H1 (cell line): ENCODE measurements around the gene VAV2. TPM values are rescaled to one million over a fixed set of nuclear protein-coding genes. Genes with fewer than 3 reads are reported as not detected.

ENCODE experiments used
- CTCF ChIA-PET: fragments of 300-600 bp; sonication (Branson Sonifier 250); formaldehyde crosslinking; loops from one replicate; lab custom pipeline; 2021; ENCODE audit not compliant: partially characterized antibody; lab: Charles Lee
- POLR2A ChIA-PET: fragments of 300-600 bp; sonication (Branson Sonifier 250); formaldehyde crosslinking; loops from one replicate; lab custom pipeline; 2021; ENCODE audit warnings: inconsistent platforms; ENCODE audit not compliant: partially characterized antibody; lab: Charles Lee
- DNase-seq, 2 experiments: peaks; one replicate each; pipeline versions ENCODE4 v3.0.0 to v3.0.0-alpha.2; 2010 to 2022; ENCODE audit warnings: low spot score in 2 of 2, low read depth in 1 of 2, mixed read lengths in 1 of 2
- FAIRE-seq: peaks from 2 replicates; lab custom pipeline; 2011; peaks lifted over from hg19 to GRCh38; lab: Jason Lieb, UNC
- H2AFZ ChIP-seq: 2 replicates; pipeline ENCODE4 v1.8.1; 2012; ENCODE audit warnings: low read length, inconsistent platforms
- H2AK5ac ChIP-seq: 2 replicates; pipeline ENCODE4 v1.6.1; 2013; ENCODE audit warnings: low read depth, low read length
- H2BK120ac ChIP-seq: replicated peaks from 2 replicates; pipeline ENCODE3; 2013; ENCODE audit warnings: low read depth, low read length, inconsistent platforms
- H2BK12ac ChIP-seq: 2 replicates; pipeline ENCODE4 v1.6.1; 2013; ENCODE audit warnings: low read depth, low read length
- H2BK15ac ChIP-seq: 2 replicates; pipeline ENCODE4 v1.6.1; 2013; ENCODE audit warnings: low read length
- H2BK20ac ChIP-seq: 2 replicates; pipeline ENCODE4 v1.6.1; 2013; ENCODE audit warnings: low read length
- H2BK5ac ChIP-seq: 2 replicates; pipeline ENCODE4 v1.6.1; 2013; ENCODE audit warnings: low read depth, low read length
- H3K14ac ChIP-seq: 2 replicates; pipeline ENCODE4 v1.6.1; 2013; ENCODE audit warnings: inconsistent platforms; ENCODE audit not compliant: insufficient read length
- H3K18ac ChIP-seq: 2 replicates; pipeline ENCODE4 v1.6.1; 2013; ENCODE audit warnings: low read length; ENCODE audit errors: extremely low read depth
- H3K23ac ChIP-seq: 2 replicates; pipeline ENCODE4 v1.6.1; 2013; ENCODE audit warnings: inconsistent platforms; ENCODE audit not compliant: insufficient read length
- H3K23me2 ChIP-seq: 2 replicates; pipeline ENCODE4 v1.6.1; 2013; ENCODE audit warnings: low read depth, low read length
- H3K27ac ChIP-seq: 2 replicates; pipeline ENCODE4 v1.6.1; 2011; ENCODE audit warnings: low read depth, low read length, inconsistent platforms
- H3K27me3 ChIP-seq, 4 experiments: replicated peaks in 1 of 4; 1 replicate in 1 of 4; 2 replicates in 3 of 4; pipeline versions ENCODE4 v1.6.1 to v1.8.1; 2011 to 2013; ENCODE audit warnings: low read length in 3 of 4, mild to moderate bottlenecking in 3 of 4, inconsistent platforms in 2 of 4, mixed read lengths in 2 of 4, moderate library complexity in 1 of 4; ENCODE audit not compliant: control insufficient read depth in 3 of 4, insufficient read depth in 3 of 4; ENCODE audit errors: extremely low read depth in 1 of 4
- H3K36me3 ChIP-seq, 4 experiments: 2 replicates each; pipeline versions ENCODE4 v1.6.1 to v1.8.1; 2011 to 2013; ENCODE audit warnings: mild to moderate bottlenecking in 4 of 4, low read length in 3 of 4, moderate library complexity in 2 of 4, control low read depth in 1 of 4, inconsistent platforms in 1 of 4; ENCODE audit not compliant: insufficient read depth in 4 of 4, control insufficient read depth in 2 of 4
- H3K4ac ChIP-seq: replicated peaks from 2 replicates; pipeline ENCODE3; 2013; ENCODE audit warnings: low read length, low read depth, mixed read lengths, inconsistent platforms; ENCODE audit not compliant: insufficient read length
- H3K4me1 ChIP-seq, 4 experiments: replicated peaks in 1 of 4; 1 replicate in 1 of 4; 2 replicates in 3 of 4; pipeline versions ENCODE4 v1.6.1 to v1.8.1; 2011 to 2013; ENCODE audit warnings: low read length in 3 of 4, inconsistent platforms in 2 of 4, mixed read lengths in 1 of 4; ENCODE audit not compliant: insufficient read depth in 4 of 4, control insufficient read depth in 3 of 4
- H3K4me2 ChIP-seq, 2 experiments: 2 replicates each; pipeline versions ENCODE4 v1.6.1 to v1.8.1; 2011 to 2013; ENCODE audit warnings: low read depth in 2 of 2, low read length in 2 of 2, control low read depth in 1 of 2, inconsistent platforms in 1 of 2, mild to moderate bottlenecking in 1 of 2; ENCODE audit not compliant: insufficient read depth in 1 of 2
- H3K4me3 ChIP-seq, 4 experiments: fragments of 200-600, 300-600 bp in 1 of 4; sonication (generic), shearing (Covaris generic), sonication (Bioruptor Twin) in 1 of 4; 2 replicates each; pipeline versions ENCODE4 v1.5.1 to v1.8.1; 2011 to 2016; ENCODE audit warnings: low read length in 4 of 4, low read depth in 3 of 4, control low read depth in 2 of 4, inconsistent platforms in 2 of 4, mild to moderate bottlenecking in 2 of 4, mixed read lengths in 1 of 4, moderate library complexity in 1 of 4; ENCODE audit not compliant: insufficient read depth in 2 of 4; ENCODE audit errors: extremely low read depth in 1 of 4
- H3K56ac ChIP-seq: replicated peaks from 2 replicates; pipeline ENCODE3; 2013; ENCODE audit warnings: low read depth, mild to moderate bottlenecking, mixed read lengths, low read length, inconsistent platforms; ENCODE audit not compliant: insufficient read length
- H3K79me1 ChIP-seq: 2 replicates; pipeline ENCODE4 v1.6.1; 2013; ENCODE audit warnings: low read depth, low read length, control low read depth
- H3K79me2 ChIP-seq, 2 experiments: 2 replicates each; pipeline versions ENCODE4 v1.6.1 to v1.8.1; 2012 to 2013; ENCODE audit warnings: low read length in 2 of 2, mild to moderate bottlenecking in 2 of 2, inconsistent platforms in 1 of 2; ENCODE audit not compliant: insufficient read depth in 2 of 2, control insufficient read depth in 1 of 2
- H3K9ac ChIP-seq, 4 experiments: replicated peaks in 1 of 4; 1 replicate in 1 of 4; 2 replicates in 3 of 4; pipeline versions ENCODE4 v1.6.1 to v1.8.1; 2011 to 2013; ENCODE audit warnings: low read depth in 3 of 4, low read length in 3 of 4, control low read depth in 2 of 4, mild to moderate bottlenecking in 2 of 4, moderate library complexity in 2 of 4, inconsistent platforms in 1 of 4; ENCODE audit errors: extremely low read depth in 1 of 4
- H3K9me3 ChIP-seq, 2 experiments: 2 replicates each; pipeline versions ENCODE4 v1.6.1 to v1.8.1; 2012 to 2013; ENCODE audit warnings: mild to moderate bottlenecking in 2 of 2, moderate library complexity in 2 of 2, control low read depth in 1 of 2, inconsistent platforms in 1 of 2, low read depth in 1 of 2, low read length in 1 of 2, mixed read lengths in 1 of 2; ENCODE audit not compliant: insufficient read depth in 2 of 2
- H4K20me1 ChIP-seq, 2 experiments: replicated peaks in 1 of 2; 2 replicates each; pipeline versions ENCODE3 to v1.8.1; 2011 to 2013; ENCODE audit warnings: inconsistent platforms in 2 of 2, low read length in 2 of 2, mild to moderate bottlenecking in 1 of 2; ENCODE audit not compliant: insufficient read depth in 2 of 2, control insufficient read depth in 1 of 2
- H4K5ac ChIP-seq: 2 replicates; pipeline ENCODE4 v1.6.1; 2013; ENCODE audit warnings: low read length, low read depth, mixed read lengths, inconsistent platforms; ENCODE audit not compliant: insufficient read length
- H4K8ac ChIP-seq: 2 replicates; pipeline ENCODE4 v1.8.0; 2013; ENCODE audit warnings: mild to moderate bottlenecking, moderate library complexity, low read length, inconsistent platforms; ENCODE audit not compliant: insufficient read depth; ENCODE audit errors: extremely low read depth
- H4K91ac ChIP-seq: replicated peaks from 2 replicates; pipeline ENCODE3; 2013; ENCODE audit warnings: low read length, mixed read lengths, inconsistent platforms; ENCODE audit not compliant: insufficient read length
- BCL11A ChIP-seq, 2 experiments: IDR thresholded peaks; one replicate each; pipeline ENCODE4 v1.6.1; 2011; ENCODE audit warnings: low read depth in 2 of 2, low read length in 2 of 2, mild to moderate bottlenecking in 2 of 2
- BRCA1 ChIP-seq: IDR thresholded peaks from 2 replicates; pipeline ENCODE4 v1.6.1; 2012; ENCODE audit warnings: low read depth, low read length, improper control_type of control experiment
- EP300 ChIP-seq, 2 experiments: IDR thresholded peaks; 1 replicate in 1 of 2; 2 replicates in 1 of 2; pipeline ENCODE4 v1.6.1; 2011 to 2012; ENCODE audit warnings: low read depth in 2 of 2, low read length in 2 of 2, mild to moderate bottlenecking in 2 of 2, borderline replicate concordance in 1 of 2, inconsistent platforms in 1 of 2, moderate library complexity in 1 of 2
- GABPA ChIP-seq: IDR thresholded peaks from 2 replicates; pipeline ENCODE4 v1.6.1; 2011; ENCODE audit warnings: mild to moderate bottlenecking, low read length, moderate library complexity, borderline replicate concordance; ENCODE audit not compliant: insufficient read depth
- GTF2F1 ChIP-seq: IDR thresholded peaks from 2 replicates; pipeline ENCODE4 v1.6.1; 2012; ENCODE audit warnings: low read depth, low read length, improper control_type of control experiment, borderline replicate concordance
- HDAC6 ChIP-seq: IDR thresholded peaks from one replicate; pipeline ENCODE4 v1.7.1; 2012; ENCODE audit warnings: low read depth, mild to moderate bottlenecking, inconsistent platforms, low read length, moderate library complexity
- JUN ChIP-seq: IDR thresholded peaks from 2 replicates; pipeline ENCODE4 v1.6.1; 2011; ENCODE audit warnings: low read depth, mild to moderate bottlenecking, improper control_type of control experiment, low read length
- KDM1A ChIP-seq: fragments of 200-600, 300-600 bp; sonication (generic); IDR thresholded peaks from 2 replicates; pipeline ENCODE4 v1.7.1; 2016; ENCODE audit warnings: mild to moderate bottlenecking, low read length, borderline replicate concordance
- POLR2A ChIP-seq, 2 experiments: IDR thresholded peaks; 1 replicate in 1 of 2; 2 replicates in 1 of 2; pipeline ENCODE4 v1.6.1; 2011; ENCODE audit warnings: low read depth in 2 of 2, low read length in 2 of 2, mild to moderate bottlenecking in 2 of 2; ENCODE audit errors: control extremely low read depth in 1 of 2
- RFX5 ChIP-seq: IDR thresholded peaks from 2 replicates; pipeline ENCODE4 v1.6.1; 2011; ENCODE audit warnings: low read depth, low read length, improper control_type of control experiment, borderline replicate concordance
- SP2 ChIP-seq: IDR thresholded peaks from 2 replicates; pipeline ENCODE4 v1.6.1; 2012; ENCODE audit warnings: mild to moderate bottlenecking, low read length, inconsistent platforms
- polyA plus RNA-seq, 7 experiments: library from polyadenylated mRNA; depleted of rRNA in 3 of 7; stranded (reverse) in 5 of 7; unstranded in 2 of 7; fragments of >200 nt in 5 of 7; fragments of 200-250 nt in 2 of 7; gene quantifications; 1 replicate in 5 of 7; 2 replicates in 1 of 7; 4 replicates in 1 of 7; pipeline versions ENCODE4 v1.2.1 to v1.2.3, GENCODE V29; 2011 to 2013; ENCODE audit warnings: missing spikeins in 2 of 7, mixed read lengths in 2 of 7
- total RNA-seq: library from RNA; stranded (reverse); fragmentation: NEBNext Ultra II Directional; extraction: Animal tissue kit (Norgen Biotek cat#: 25700); gene quantifications from 2 replicates; pipeline ENCODE4 v1.2.1, GENCODE V29; 2021

VAV2 gene
- total and polyA plus RNA-seq, 2 of the 8 experiments (the other 6 are each of a cell fraction or from before 2014, with no cell fraction given), result 13.6 to 37.6 TPM

DNA sequence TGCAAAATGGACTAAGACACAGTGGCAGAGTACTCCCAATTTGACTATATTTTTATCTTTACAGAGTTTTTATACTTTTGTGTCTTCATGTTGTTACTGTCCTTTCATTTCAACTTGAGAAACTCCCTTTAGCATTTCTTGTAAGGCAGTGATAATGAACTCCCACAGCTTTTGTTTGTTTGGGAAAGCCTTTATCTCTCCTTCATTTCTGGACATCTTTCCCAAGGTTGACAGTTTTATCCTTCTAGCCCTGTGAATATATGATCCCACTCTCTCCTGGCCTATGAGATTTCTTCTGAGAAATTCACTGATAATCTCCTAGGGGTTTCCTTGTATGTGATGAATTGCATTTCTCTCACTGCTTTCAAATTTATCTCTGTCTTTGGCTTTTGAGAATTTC is 244.8 kb downstream of the VAV2 start:
- Histone ChIP-seq H3K79me1 (no peaks in the 10 kb centered on the region), H3K4me3 (no peak overlapping the region), H3K23me2 (no peaks in the 10 kb centered on the region), H2BK12ac (no peak overlapping the region), H3K9me3 (no peaks in the 10 kb centered on the region), H2BK5ac (no peak overlapping the region), H3K27ac (no peak overlapping the region), H3K4me1 (no peaks in the 10 kb centered on the region), H2BK20ac (no peak overlapping the region), H4K91ac (no peak overlapping the region), H2BK15ac (no peak overlapping the region), H4K8ac (no peak overlapping the region), H4K5ac (no peak overlapping the region), H3K18ac (no peak overlapping the region), H3K9ac (no peak overlapping the region), H2AFZ (no peak overlapping the region), H4K20me1 (no peaks in the 10 kb centered on the region), H3K27me3 (no peaks in the 10 kb centered on the region; a peak in 1 of 7 replicates), H3K56ac (no peak overlapping the region), H3K4ac (no peak overlapping the region), H3K4me2 (no peak overlapping the region), H3K36me3 (no peaks in the 10 kb centered on the region), H2BK120ac (no peak overlapping the region), H3K14ac (no peak overlapping the region), H3K79me2 (no peaks in the 10 kb centered on the region), H2AK5ac (no peak overlapping the region), H3K23ac (no peak overlapping the region)
- FAIRE-seq, result no peak
- TF ChIP-seq SP2 (no peak), JUN (no peak), KDM1A (no peak), GTF2F1 (no peak), RFX5 (no peak), HDAC6 (no peak), BRCA1 (no peak), GABPA (no peak), POLR2A (IDR thresholded peaks at IDR 0.05; ENCODE audit: control extremely low read depth in 1 of 2, low read depth in 2 of 2, low read length in 2 of 2) (no peak), BCL11A (IDR thresholded peaks at IDR 0.05; ENCODE audit: low read depth in 2 of 2, low read length in 2 of 2) (no peak), EP300 (IDR thresholded peaks at IDR 0.05; ENCODE audit: borderline replicate concordance in 1 of 2, low read depth in 2 of 2, low read length in 2 of 2) (no peak)
- POLR2A ChIA-PET, result no interaction called here
- DNase-seq, result no peak
- CTCF ChIA-PET, result no interaction called here
